Upper lobe of left lung (tissue), 6 donors: ENCODE measurements around the gene ABHD8. TPM values are rescaled to one million over a fixed set of nuclear protein-coding genes. Genes with fewer than 3 reads are reported as not detected.
A peak's percentile ranks its signal among the peaks of the same experiment; 100 is the strongest.

ENCODE experiments used
- ATAC-seq, 2 donors: fragments of 200-7000 bp; cut with Tn5 transposase; one replicate each; pipeline ENCODE4 v1.9.1; 2022; ENCODE audit warnings: mild to moderate bottlenecking in 2 of 2, moderate library complexity in 2 of 2; ENCODE audit not compliant: low FRiP score in 2 of 2
- DNase-seq, 2 donors: peaks; one replicate each; pipeline ENCODE4 v3.0.0-alpha.2; 2019 to 2020
- H3K27ac ChIP-seq, 4 donors: fragments of 200-600 bp; sonication (generic); one replicate each; pipeline ENCODE4 v1.5.1; 2016 to 2019
- H3K27me3 ChIP-seq, 4 donors: fragments of 200-600 bp; sonication (generic); one replicate each; pipeline ENCODE4 v1.5.1; 2017 to 2019
- H3K36me3 ChIP-seq, 4 donors: fragments of 200-600 bp; sonication (generic); one replicate each; pipeline ENCODE4 v1.5.1; 2016 to 2019
- H3K4me1 ChIP-seq, 4 donors: fragments of 200-600 bp; sonication (generic); one replicate each; pipeline ENCODE4 v1.5.1; 2018 to 2019
- H3K4me3 ChIP-seq, 4 donors: fragments of 200-600 bp; sonication (generic); one replicate each; pipeline ENCODE4 v1.5.1; 2017 to 2019; ENCODE audit warnings: mild to moderate bottlenecking in 2 of 4, moderate library complexity in 1 of 4
- H3K9me3 ChIP-seq, 4 donors: fragments of 200-600 bp; sonication (generic); one replicate each; pipeline ENCODE4 v1.5.1; 2018 to 2019
- EP300 ChIP-seq, 4 donors: sonication (generic); formaldehyde crosslinking; IDR thresholded peaks; one replicate each; pipeline ENCODE4 v1.5.1; 2017; ENCODE audit warnings: antibody characterized with exemption in 4 of 4, control low read depth in 2 of 4
- POLR2A ChIP-seq, 4 donors: fragments of 450-650 bp; IDR thresholded peaks; one replicate each; pipeline ENCODE4 v1.5.1; 2016 to 2017; ENCODE audit warnings: antibody characterized with exemption in 4 of 4, mild to moderate bottlenecking in 2 of 4
- POLR2AphosphoS5 ChIP-seq, 2 donors: sonication (generic); formaldehyde crosslinking; IDR thresholded peaks; one replicate each; pipeline ENCODE4 v1.5.1; 2017; ENCODE audit warnings: antibody characterized with exemption in 2 of 2
- WGBS, 2 donors: methylation state at CpG; one replicate each; pipeline ENCODE4 v1.1.5; 2017 to 2018; 5-methylcytosine and 5-hydroxymethylcytosine counted together
- total RNA-seq, 6 donors: library from RNA; depleted of rRNA in 4 of 6; stranded (reverse); fragments of >200 nt in 4 of 6; gene quantifications; one replicate each; pipeline versions ENCODE4 v1.1.0 to v1.2.1, GENCODE V29; 2016 to 2021
- TF ChIP-seq, protein P1 (sequence below), 6 experiments: fragments of 450-650 bp in 4 of 6; fragments of 200-600 bp in 2 of 6; sonication (generic) in 2 of 6; IDR thresholded peaks; one replicate each; pipeline ENCODE4 v1.5.1; 2016 to 2019; ENCODE audit warnings: antibody characterized with exemption in 6 of 6
- donor health status: DM: no; HTN: no; CAD: no; lungs with moderate emphysema.
- donor health status: DM: no; HTN: yes; CAD: no; lungs with severe emphysema.

Gene ABHD8
- total RNA-seq, 6 donors from 2014 or later = 19.7 to 23.4 (median 21.2) TPM

DNA sequence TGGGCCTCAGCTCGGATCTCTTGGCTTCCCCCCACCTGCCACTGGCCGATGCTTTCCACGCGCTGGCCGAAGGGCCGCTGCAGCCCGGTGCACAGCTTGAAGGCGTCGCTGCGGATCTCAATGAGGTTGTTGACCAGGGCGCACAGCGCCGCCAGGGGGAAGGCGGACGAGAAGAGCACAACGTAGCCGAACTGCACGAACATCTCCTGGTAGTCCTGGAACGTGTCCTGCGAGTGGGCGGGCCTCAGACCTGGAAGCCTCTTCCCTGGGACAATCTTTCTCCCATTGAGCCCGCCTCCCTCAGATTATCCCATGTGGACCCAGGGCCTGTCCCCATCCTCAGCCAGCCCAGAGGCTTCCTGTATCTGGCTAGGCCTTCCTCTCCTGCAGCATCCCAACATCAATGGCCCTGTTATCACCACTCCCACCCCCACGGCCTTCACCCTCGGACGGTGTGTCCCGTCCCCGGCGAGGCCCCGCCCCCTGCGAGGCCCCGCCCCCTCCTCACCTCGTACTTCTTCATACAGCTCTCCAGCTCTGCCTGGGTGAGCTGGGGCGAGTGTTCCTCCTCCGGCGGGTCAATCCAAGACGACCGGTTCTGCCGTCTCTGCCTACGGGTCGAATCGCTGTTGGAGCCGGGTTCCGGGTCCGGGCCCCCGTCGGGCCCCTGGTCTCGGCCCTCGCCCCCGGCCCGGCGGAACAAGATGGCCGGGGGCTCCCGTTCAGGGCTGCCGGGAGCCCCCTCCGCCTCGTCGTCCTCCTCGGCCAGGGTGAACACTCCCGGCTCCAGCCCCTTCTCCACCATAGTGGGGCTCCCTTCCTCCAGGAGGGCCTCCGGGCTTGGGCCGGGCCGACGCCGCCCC lies 24.7 kb upstream of the ABHD8 start:
- ATAC-seq = peak; percentile 60 to 79
- Histone ChIP-seq H3K4me1 (peaks cover 8 to 31% (median 13%) of the 10 kb centered on the region in 4 donors), H3K4me3 (peak overlapping the region in 3 of 4 donors; percentile 45 to 58 (median 53)), H3K36me3 (no peaks in the 10 kb centered on the region), H3K27me3 (peaks cover 0 to 9% (median 2%) of the 10 kb centered on the region in 4 donors), H3K27ac (peak overlapping the region in 3 of 4 donors; percentile 60 to 80 (median 67)), H3K9me3 (no peaks in the 10 kb centered on the region)
- TF ChIP-seq POLR2A (IDR thresholded peaks at IDR 0.05) (peak in 1 of 4 donors; percentile 48), POLR2AphosphoS5 (IDR thresholded peaks at IDR 0.05) (no peak)
- TF ChIP-seq, protein P1, sequence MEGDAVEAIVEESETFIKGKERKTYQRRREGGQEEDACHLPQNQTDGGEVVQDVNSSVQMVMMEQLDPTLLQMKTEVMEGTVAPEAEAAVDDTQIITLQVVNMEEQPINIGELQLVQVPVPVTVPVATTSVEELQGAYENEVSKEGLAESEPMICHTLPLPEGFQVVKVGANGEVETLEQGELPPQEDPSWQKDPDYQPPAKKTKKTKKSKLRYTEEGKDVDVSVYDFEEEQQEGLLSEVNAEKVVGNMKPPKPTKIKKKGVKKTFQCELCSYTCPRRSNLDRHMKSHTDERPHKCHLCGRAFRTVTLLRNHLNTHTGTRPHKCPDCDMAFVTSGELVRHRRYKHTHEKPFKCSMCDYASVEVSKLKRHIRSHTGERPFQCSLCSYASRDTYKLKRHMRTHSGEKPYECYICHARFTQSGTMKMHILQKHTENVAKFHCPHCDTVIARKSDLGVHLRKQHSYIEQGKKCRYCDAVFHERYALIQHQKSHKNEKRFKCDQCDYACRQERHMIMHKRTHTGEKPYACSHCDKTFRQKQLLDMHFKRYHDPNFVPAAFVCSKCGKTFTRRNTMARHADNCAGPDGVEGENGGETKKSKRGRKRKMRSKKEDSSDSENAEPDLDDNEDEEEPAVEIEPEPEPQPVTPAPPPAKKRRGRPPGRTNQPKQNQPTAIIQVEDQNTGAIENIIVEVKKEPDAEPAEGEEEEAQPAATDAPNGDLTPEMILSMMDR (IDR thresholded peaks at IDR 0.05) = peak in 4 of 6 experiments; percentile 40 to 72 (median 58)
- 34 to 50% methylated on average over 12 to 46 of the region's 64 CpGs for WGBS, 2 donors
- DNase-seq = peak; percentile 86 to 92

DNA sequence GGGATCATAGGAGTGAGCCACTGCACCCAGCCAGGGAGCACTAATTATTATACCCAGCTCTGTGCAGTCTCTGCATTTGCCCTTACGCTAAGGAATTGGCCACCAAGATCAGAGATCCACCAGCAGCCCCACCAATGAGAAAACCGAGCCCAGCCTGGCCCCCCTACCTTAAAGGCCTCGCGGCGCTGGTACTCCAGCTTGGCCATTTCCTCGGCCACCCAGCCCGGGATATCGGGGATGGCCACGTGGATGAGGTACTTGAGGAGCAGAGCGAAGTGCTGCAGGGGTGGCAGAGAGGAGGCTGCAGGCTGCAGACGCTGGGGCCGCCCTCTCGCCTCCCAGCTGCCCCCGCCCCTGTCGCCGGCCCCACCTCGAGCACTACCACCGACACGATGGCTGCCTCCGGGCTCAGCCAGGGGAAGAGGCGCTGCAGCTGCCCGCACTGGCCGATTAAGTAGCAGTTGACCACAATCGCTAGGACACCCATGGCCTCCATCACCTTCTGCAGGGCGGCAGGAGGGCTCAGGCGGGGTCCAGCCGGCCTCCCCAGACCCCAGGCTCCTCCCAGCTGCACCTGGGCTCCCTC lies 23.9 kb upstream of the ABHD8 start:
- TF ChIP-seq, protein P1 (IDR thresholded peaks at IDR 0.05) = no peak
- no peak for TF ChIP-seq POLR2A (IDR thresholded peaks at IDR 0.05)
- no peak for TF ChIP-seq EP300 (IDR thresholded peaks at IDR 0.05)
- TF ChIP-seq POLR2AphosphoS5 (IDR thresholded peaks at IDR 0.05) = no peak
- 87 to 91% methylated on average over 6 to 17 of the region's 27 CpGs for WGBS, 2 donors
- no peak overlapping the region for H3K4me3 ChIP-seq
- peaks cover 8 to 27% (median 13%) of the 10 kb centered on the region in 4 donors for H3K4me1 ChIP-seq
- peaks cover 0 to 5% (median 1%) of the 10 kb centered on the region in 4 donors for H3K36me3 ChIP-seq
- peak overlapping the region in 1 of 4 donors; percentile 67 for H3K27ac ChIP-seq
- H3K27me3 ChIP-seq = peaks cover 0 to 9% (median 2%) of the 10 kb centered on the region in 4 donors
- no peaks in the 10 kb centered on the region for H3K9me3 ChIP-seq
- DNase-seq (peak in 1 of 2 donors; percentile 80), ATAC-seq (no peak)

DNA sequence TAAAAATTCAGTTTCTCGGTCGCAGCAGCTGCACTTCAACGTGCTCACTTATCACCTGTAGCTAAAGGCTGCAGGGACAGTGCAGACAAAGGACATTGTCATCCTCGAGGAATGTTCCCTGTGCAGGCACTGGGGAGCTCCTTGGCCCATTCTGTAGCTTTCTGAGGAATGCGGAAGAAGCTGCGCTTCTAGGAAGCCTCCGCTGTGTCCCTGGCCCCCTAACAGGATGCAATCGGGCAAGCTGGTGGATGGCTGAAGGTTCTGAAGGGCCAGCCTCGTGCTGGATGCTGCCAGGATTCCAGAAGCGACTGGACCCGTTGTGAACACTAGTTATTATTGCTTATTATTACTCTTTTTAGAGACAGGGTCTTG lies 23.4 kb upstream of the ABHD8 start:
- no peak for DNase-seq
- no peaks in the 10 kb centered on the region for H3K9me3 ChIP-seq
- no peak overlapping the region for H3K27ac ChIP-seq
- TF ChIP-seq POLR2AphosphoS5 (IDR thresholded peaks at IDR 0.05) = no peak
- TF ChIP-seq, protein P1 (IDR thresholded peaks at IDR 0.05) = no peak
- no peak for TF ChIP-seq EP300 (IDR thresholded peaks at IDR 0.05)
- no peak for TF ChIP-seq POLR2A (IDR thresholded peaks at IDR 0.05)
- peaks cover 0 to 7% (median 5%) of the 10 kb centered on the region in 4 donors for H3K36me3 ChIP-seq
- 88 to 90% methylated on average over 11 of the region's 11 CpGs for WGBS, 2 donors
- peaks cover 8 to 27% (median 13%) of the 10 kb centered on the region in 4 donors for H3K4me1 ChIP-seq
- no peak overlapping the region for H3K4me3 ChIP-seq
- peaks cover 0 to 9% (median 2%) of the 10 kb centered on the region in 4 donors for H3K27me3 ChIP-seq
- ATAC-seq = no peak

DNA sequence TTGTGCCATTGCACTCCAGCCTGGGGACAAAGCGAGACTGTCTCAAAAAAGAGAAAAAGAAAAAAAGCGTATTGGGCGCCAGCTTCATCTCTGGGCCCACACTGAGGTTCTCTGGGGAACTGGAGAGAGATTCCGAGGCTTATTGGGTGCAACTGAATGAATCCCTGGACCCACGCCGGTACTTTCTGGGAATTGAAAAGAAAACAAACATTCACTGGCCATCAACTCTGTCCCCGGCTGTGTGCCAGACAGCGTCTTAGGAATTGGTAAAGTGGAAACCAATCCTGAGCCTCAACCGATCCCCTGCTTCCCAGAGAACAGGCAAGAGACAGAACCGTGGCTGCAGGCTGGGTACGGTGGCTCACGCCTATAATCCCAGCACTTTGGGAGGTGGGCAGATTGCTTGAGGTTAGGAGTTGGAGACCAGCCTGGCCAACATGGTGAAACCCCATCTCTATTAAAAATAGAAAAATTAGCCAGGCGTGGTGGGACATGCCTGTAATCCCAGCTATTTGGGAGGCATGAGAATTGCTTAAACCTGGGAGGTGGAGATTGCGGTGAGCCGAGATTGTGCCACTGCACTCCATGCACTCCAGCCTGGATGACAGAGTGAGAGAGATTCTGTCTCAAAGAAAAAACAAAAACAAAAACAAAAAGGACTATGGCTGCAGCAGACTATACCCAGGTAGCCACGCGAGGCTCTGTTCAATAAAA lies 22.8 kb upstream of the ABHD8 start:
- no peak for ATAC-seq
- 79 to 84% methylated on average over 17 of the region's 17 CpGs for WGBS, 2 donors
- no peak overlapping the region for H3K4me3 ChIP-seq

More for the DNA sequence above, 22.8 kb upstream of the ABHD8 start:
- peaks cover 0 to 9% (median 2%) of the 10 kb centered on the region in 4 donors for H3K27me3 ChIP-seq
- peaks cover 0 to 13% (median 8%) of the 10 kb centered on the region in 4 donors for H3K36me3 ChIP-seq
- H3K27ac ChIP-seq = no peak overlapping the region
- H3K4me1 ChIP-seq = peaks cover 8 to 27% (median 13%) of the 10 kb centered on the region in 4 donors
- DNase-seq = no peak
- H3K9me3 ChIP-seq = no peaks in the 10 kb centered on the region
- TF ChIP-seq EP300 (IDR thresholded peaks at IDR 0.05) = no peak
- no peak for TF ChIP-seq POLR2AphosphoS5 (IDR thresholded peaks at IDR 0.05)
- TF ChIP-seq POLR2A (IDR thresholded peaks at IDR 0.05) = no peak
- TF ChIP-seq, protein P1 (IDR thresholded peaks at IDR 0.05) = no peak
